H9 (cell line): Measurements from ENCODE around the gene PPP1R8. TPM values are rescaled to one million over a fixed set of nuclear protein-coding genes. Genes with fewer than 3 reads are reported as not detected.

Experiments used
- DNase-seq: peaks from one replicate; pipeline ENCODE4 v3.0.0-alpha.2; 2017
- H2AFZ ChIP-seq: one replicate; pipeline ENCODE4 v1.6.1; 2013; ENCODE audit warnings: mild to moderate bottlenecking, low read length, control low read depth, moderate library complexity
- H2AK5ac ChIP-seq: 2 replicates; pipeline ENCODE4 v1.6.1; 2013; ENCODE audit warnings: low read length, control low read depth, mixed read lengths; ENCODE audit not compliant: insufficient read length
- H2BK120ac ChIP-seq: one replicate; pipeline ENCODE4 v1.6.1; 2013; ENCODE audit warnings: low read depth, mild to moderate bottlenecking, low read length, control low read depth, inconsistent platforms; ENCODE audit not compliant: poor library complexity, severe bottlenecking
- H2BK12ac ChIP-seq: 2 replicates; pipeline ENCODE4 v1.6.1; 2013; ENCODE audit warnings: low read length, control low read depth, mixed read lengths, low read depth; ENCODE audit not compliant: insufficient read length
- H2BK15ac ChIP-seq: 2 replicates; pipeline ENCODE4 v1.6.1; 2013; ENCODE audit warnings: low read depth, low read length, control low read depth
- H2BK20ac ChIP-seq: one replicate; pipeline ENCODE4 v1.6.1; 2013; ENCODE audit warnings: low read depth, mild to moderate bottlenecking, low read length, control low read depth, inconsistent platforms; ENCODE audit not compliant: poor library complexity, severe bottlenecking
- H2BK5ac ChIP-seq: 2 replicates; pipeline ENCODE4 v1.6.1; 2013; ENCODE audit warnings: low read length, control low read depth, mixed read lengths; ENCODE audit not compliant: insufficient read length
- H3K14ac ChIP-seq: 2 replicates; pipeline ENCODE4 v1.6.1; 2013; ENCODE audit warnings: low read length, control low read depth; ENCODE audit not compliant: insufficient read depth
- H3K18ac ChIP-seq: 2 replicates; pipeline ENCODE4 v1.6.1; 2013; ENCODE audit warnings: low read depth, mild to moderate bottlenecking, mixed read lengths, low read length, control low read depth; ENCODE audit not compliant: insufficient read length
- H3K23ac ChIP-seq: 2 replicates; pipeline ENCODE4 v1.6.1; 2013; ENCODE audit warnings: low read length, control low read depth, mixed read lengths, low read depth; ENCODE audit not compliant: insufficient read length
- H3K23me2 ChIP-seq: 2 replicates; pipeline ENCODE4 v1.6.1; 2013; ENCODE audit warnings: low read depth, mild to moderate bottlenecking, mixed read lengths, low read length, control low read depth; ENCODE audit not compliant: insufficient read length, poor library complexity, severe bottlenecking
- H3K27ac ChIP-seq: 2 replicates; pipeline ENCODE4 v1.5.1; 2013; ENCODE audit warnings: low read length, control low read depth, mixed read lengths, low read depth; ENCODE audit not compliant: insufficient read length
- H3K27me3 ChIP-seq: 2 replicates; pipeline ENCODE4 v1.6.1; 2013; ENCODE audit warnings: low read length, control low read depth, inconsistent platforms; ENCODE audit not compliant: insufficient read depth
- H3K4ac ChIP-seq: 2 replicates; pipeline ENCODE4 v1.6.1; 2013; ENCODE audit warnings: low read depth, mild to moderate bottlenecking, control low read depth, inconsistent platforms, low read length, moderate library complexity
- H3K4me1 ChIP-seq: 2 replicates; pipeline ENCODE4 v1.6.1; 2013; ENCODE audit warnings: low read length, control low read depth, inconsistent platforms; ENCODE audit not compliant: insufficient read depth
- H3K4me2 ChIP-seq: 2 replicates; pipeline ENCODE4 v1.6.1; 2013; ENCODE audit warnings: low read length, control low read depth, mixed read lengths; ENCODE audit not compliant: insufficient read length, insufficient read depth
- H3K56ac ChIP-seq: 2 replicates; pipeline ENCODE4 v1.6.1; 2013; ENCODE audit warnings: low read depth, mild to moderate bottlenecking, mixed read lengths, low read length, control low read depth; ENCODE audit not compliant: insufficient read length
- H3K79me1 ChIP-seq: 2 replicates; pipeline ENCODE4 v1.6.1; 2013; ENCODE audit warnings: low read depth, mild to moderate bottlenecking, moderate library complexity, low read length, control low read depth, inconsistent platforms; ENCODE audit not compliant: insufficient read depth, poor library complexity, severe bottlenecking
- H3K79me2 ChIP-seq: 2 replicates; pipeline ENCODE4 v1.6.1; 2013; ENCODE audit warnings: low read length, control low read depth, inconsistent platforms; ENCODE audit not compliant: insufficient read depth
- H3K9ac ChIP-seq: 2 replicates; pipeline ENCODE4 v1.6.1; 2013; ENCODE audit warnings: low read length, control low read depth, mixed read lengths; ENCODE audit not compliant: insufficient read length; ENCODE audit errors: extremely low read depth
- H3K9me3 ChIP-seq: one replicate; pipeline ENCODE4 v1.6.1; 2013; ENCODE audit warnings: low read depth, low read length, inconsistent platforms; ENCODE audit not compliant: control insufficient read depth
- H3T11ph ChIP-seq: one replicate; pipeline ENCODE4 v1.6.1; 2013; ENCODE audit warnings: mild to moderate bottlenecking, low read length, control low read depth, inconsistent platforms
- H4K20me1 ChIP-seq: one replicate; pipeline ENCODE4 v1.6.1; 2013; ENCODE audit not compliant: control insufficient read depth, insufficient read length, insufficient read depth
- H4K5ac ChIP-seq: 2 replicates; pipeline ENCODE4 v1.6.1; 2013; ENCODE audit warnings: low read depth, mild to moderate bottlenecking, mixed read lengths, low read length, control low read depth; ENCODE audit not compliant: insufficient read length
- H4K8ac ChIP-seq: replicated peaks from 2 replicates; pipeline ENCODE4 v1.6.1; 2013; ENCODE audit warnings: low read length, control low read depth, mixed read lengths, low read depth; ENCODE audit not compliant: insufficient read length
- H4K91ac ChIP-seq: 2 replicates; pipeline ENCODE4 v1.6.1; 2013; ENCODE audit warnings: low read depth, mild to moderate bottlenecking, moderate library complexity, mixed read lengths, low read length, control low read depth; ENCODE audit not compliant: insufficient read length
- H3K27ac Mint-ChIP-seq, 3 experiments: 2 replicates in 2 of 3; 3 replicates in 1 of 3; pipeline ENCODE4 v1.8.0; 2020 to 2021; ENCODE audit warnings: mixed read lengths in 3 of 3, mild to moderate bottlenecking in 1 of 3, moderate library complexity in 1 of 3
- H3K27me3 Mint-ChIP-seq: 2 replicates; pipeline ENCODE4 v1.8.0; 2021; ENCODE audit warnings: low read depth, mild to moderate bottlenecking, moderate library complexity, mixed read lengths
- H3K36me3 Mint-ChIP-seq, 3 experiments: 2 replicates in 2 of 3; 3 replicates in 1 of 3; pipeline ENCODE4 v1.8.0; 2020 to 2021; ENCODE audit warnings: low read depth in 3 of 3, mixed read lengths in 3 of 3; ENCODE audit not compliant: insufficient read depth in 1 of 3
- H3K4me1 Mint-ChIP-seq, 2 experiments: 2 replicates each; pipeline ENCODE4 v1.8.0; 2020; ENCODE audit warnings: mixed read lengths in 2 of 2
- H3K4me3 Mint-ChIP-seq, 2 experiments: 2 replicates in 1 of 2; 3 replicates in 1 of 2; pipeline ENCODE4 v1.8.0; 2020 to 2021; ENCODE audit warnings: mild to moderate bottlenecking in 2 of 2, mixed read lengths in 2 of 2, moderate library complexity in 1 of 2
- H3K9me3 Mint-ChIP-seq, 2 experiments: 2 replicates in 1 of 2; 3 replicates in 1 of 2; pipeline ENCODE4 v1.8.0; 2020; ENCODE audit warnings: mild to moderate bottlenecking in 2 of 2, mixed read lengths in 2 of 2, moderate library complexity in 1 of 2
- WGBS: extraction: QIAGEN DNeasy Blood & Tissue Kit; methylation state at CpG from one replicate; pipeline ENCODE4 v1.1.7; 2013; ENCODE audit warnings: missing lambda C conversion rate, low lambda C conversion rate, mixed read lengths; ENCODE audit not compliant: insufficient read length; ENCODE audit errors: extremely low coverage; 5-methylcytosine and 5-hydroxymethylcytosine counted together
- total RNA-seq: library from RNA; stranded (reverse); gene quantifications from 2 replicates; pipeline ENCODE4 v1.2.1, GENCODE V29; 2021
- TF ChIP-seq, protein P1 (sequence below): fragments of 200-600 bp; sonication (generic); conservative IDR thresholded peaks from 3 replicates; pipeline ENCODE4 v1.8.0; 2021; ENCODE audit warnings: antibody characterized with exemption, mild to moderate bottlenecking

The PPP1R8 gene
- total RNA-seq, 1 experiment from 2014 or later, result 58.8 TPM

GRCh38 chr1:27873671-27874384 is 43.2 kb downstream of the PPP1R8 start:
- H3K36me3 Mint-ChIP-seq, result peaks cover 0 to 9% (median 6%) of the 10 kb centered on the region in 3 experiments; a peak in 3 of 7 replicates
- no peak overlapping the region for H3K9ac ChIP-seq
- no peak overlapping the region for H2AK5ac ChIP-seq
- H3K56ac ChIP-seq, result no peak overlapping the region
- no peaks in the 10 kb centered on the region; the same call in 1 of the 2 replicates for H3K27me3 Mint-ChIP-seq
- no peak overlapping the region for H3K27ac ChIP-seq
- H2BK5ac ChIP-seq, result no peak overlapping the region
- H3K4me3 Mint-ChIP-seq, result peak overlapping the region; percentile 22 to 86; a peak in 4 of 5 replicates
- no peaks in the 10 kb centered on the region for H3K79me1 ChIP-seq
- no peaks in the 10 kb centered on the region for H3K27me3 ChIP-seq
- H3K23ac ChIP-seq, result no peak overlapping the region
- no peak overlapping the region for H2BK12ac ChIP-seq
- TF ChIP-seq, protein P1, sequence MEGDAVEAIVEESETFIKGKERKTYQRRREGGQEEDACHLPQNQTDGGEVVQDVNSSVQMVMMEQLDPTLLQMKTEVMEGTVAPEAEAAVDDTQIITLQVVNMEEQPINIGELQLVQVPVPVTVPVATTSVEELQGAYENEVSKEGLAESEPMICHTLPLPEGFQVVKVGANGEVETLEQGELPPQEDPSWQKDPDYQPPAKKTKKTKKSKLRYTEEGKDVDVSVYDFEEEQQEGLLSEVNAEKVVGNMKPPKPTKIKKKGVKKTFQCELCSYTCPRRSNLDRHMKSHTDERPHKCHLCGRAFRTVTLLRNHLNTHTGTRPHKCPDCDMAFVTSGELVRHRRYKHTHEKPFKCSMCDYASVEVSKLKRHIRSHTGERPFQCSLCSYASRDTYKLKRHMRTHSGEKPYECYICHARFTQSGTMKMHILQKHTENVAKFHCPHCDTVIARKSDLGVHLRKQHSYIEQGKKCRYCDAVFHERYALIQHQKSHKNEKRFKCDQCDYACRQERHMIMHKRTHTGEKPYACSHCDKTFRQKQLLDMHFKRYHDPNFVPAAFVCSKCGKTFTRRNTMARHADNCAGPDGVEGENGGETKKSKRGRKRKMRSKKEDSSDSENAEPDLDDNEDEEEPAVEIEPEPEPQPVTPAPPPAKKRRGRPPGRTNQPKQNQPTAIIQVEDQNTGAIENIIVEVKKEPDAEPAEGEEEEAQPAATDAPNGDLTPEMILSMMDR, result no peak
- H3K23me2 ChIP-seq, result peaks cover 6% of the 10 kb centered on the region
- no peak overlapping the region for H4K8ac ChIP-seq
- WGBS, result no CpG with 5 or more reads among the region's 16 CpGs
- H3K18ac ChIP-seq, result no peak overlapping the region
- no peak overlapping the region for H3K14ac ChIP-seq
- no peak overlapping the region for H4K91ac ChIP-seq
- H3K9me3 Mint-ChIP-seq, result no peaks in the 10 kb centered on the region; a peak in 1 of 5 replicates
- H2BK20ac ChIP-seq, result no peak overlapping the region
- no peak overlapping the region for H2AFZ ChIP-seq
- H3K27ac Mint-ChIP-seq, result no peak overlapping the region
- no peaks in the 10 kb centered on the region for H3K79me2 ChIP-seq
- H3K4me1 Mint-ChIP-seq, result peaks cover 6 to 11% of the 10 kb centered on the region in 2 experiments
- H3K4ac ChIP-seq, result no peak overlapping the region
- no peak overlapping the region for H4K5ac ChIP-seq
- H2BK15ac ChIP-seq, result no peak overlapping the region
- H4K20me1 ChIP-seq, result peaks cover 2% of the 10 kb centered on the region
- no peaks in the 10 kb centered on the region; the same call in 1 of the 2 replicates for H3K4me1 ChIP-seq
- H3K4me2 ChIP-seq, result peak overlapping the region; percentile 57
- no peaks in the 10 kb centered on the region for H3K9me3 ChIP-seq
- no peak for DNase-seq
- H2BK120ac ChIP-seq, result no peak overlapping the region
- no peak overlapping the region for H3T11ph ChIP-seq
